Esophagus squamous epithelium (tissue), 5 donors: ENCODE measurements around the gene GALNT7. TPM values are rescaled to one million over a fixed set of nuclear protein-coding genes. Genes with fewer than 3 reads are reported as not detected.
A peak's percentile ranks its signal among the peaks of the same experiment; 100 is the strongest.

Experiments
- DNase-seq: peaks from one replicate; lab custom pipeline; 2025; lab: John Stamatoyannopoulos, UW
- H3K27ac ChIP-seq, 4 donors: fragments of 200-600 bp; sonication (generic); one replicate each; pipeline ENCODE4 v1.5.1; 2016 to 2019; ENCODE audit warnings: mild to moderate bottlenecking in 1 of 4
- H3K27me3 ChIP-seq, 4 donors: fragments of 200-600 bp; sonication (generic); 1 replicate in 3 of 4; 2 replicates in 1 of 4; pipeline versions ENCODE4 v1.5.1 to v1.6.0; 2017 to 2021; ENCODE audit warnings: antibody characterized with exemption in 1 of 4
- H3K36me3 ChIP-seq, 3 donors: fragments of 200-600 bp; sonication (generic); one replicate each; pipeline ENCODE4 v1.5.1; 2016 to 2019
- H3K4me1 ChIP-seq, 3 donors: fragments of 200-600 bp; sonication (generic); one replicate each; pipeline ENCODE4 v1.5.1; 2017 to 2019
- H3K4me3 ChIP-seq, 4 donors: fragments of 200-600 bp; sonication (generic); 1 replicate in 3 of 4; 2 replicates in 1 of 4; pipeline ENCODE4 v1.5.1; 2016 to 2019; ENCODE audit warnings: mild to moderate bottlenecking in 2 of 4, moderate library complexity in 1 of 4
- H3K9me3 ChIP-seq, 3 donors: fragments of 200-600 bp; sonication (generic); one replicate each; pipeline ENCODE4 v1.5.1; 2016 to 2019
- CTCF ChIP-seq, 6 experiments: fragments of 450-650 bp in 4 of 6; fragments of 200-600 bp in 2 of 6; sonication (generic) in 2 of 6; IDR thresholded peaks; one replicate each; pipeline ENCODE4 v1.5.1; 2016 to 2019; ENCODE audit warnings: antibody characterized with exemption in 6 of 6, mild to moderate bottlenecking in 4 of 6, moderate library complexity in 4 of 6
- POLR2A ChIP-seq, 4 donors: fragments of 450-650 bp; IDR thresholded peaks; one replicate each; pipeline ENCODE4 v1.6.1; 2017; ENCODE audit warnings: antibody characterized with exemption in 4 of 4, mild to moderate bottlenecking in 4 of 4, moderate library complexity in 3 of 4
- WGBS, 2 donors: methylation state at CpG; one replicate each; pipeline ENCODE4 v1.1.5; 2018; 5-methylcytosine and 5-hydroxymethylcytosine counted together
- intact Hi-C: fragments of 100-400 bp; cut with DNase I; formaldehyde crosslinking; loops from one replicate; pipeline ENCODE4 v1.15.0; 2022
- total RNA-seq, 4 donors: library from RNA; depleted of rRNA; stranded (reverse); fragments of >200 nt; gene quantifications; one replicate each; pipeline ENCODE4 v1.1.0, GENCODE V29; 2016
- donor health status: DM: yes; HTN: yes; CAD: no.

The GALNT7 gene
- total RNA-seq, 4 donors from 2014 or later = 17.9 to 33.8 (median 23.6) TPM

GRCh38 chr4:173185847-173186510 is 17.4 kb downstream of the GALNT7 start:
- Histone ChIP-seq H3K36me3 (no peaks in the 10 kb centered on the region), H3K4me3 (no peak overlapping the region), H3K27ac (no peak overlapping the region), H3K27me3 (no peaks in the 10 kb centered on the region), H3K4me1 (peaks cover 0 to 24% (median 4%) of the 10 kb centered on the region in 3 donors), H3K9me3 (no peaks in the 10 kb centered on the region)
- intact Hi-C loops = no loop called here
- WGBS, 2 donors = 63% methylated on average over 5 of the region's 5 CpGs
- no peak for TF ChIP-seq POLR2A (IDR thresholded peaks at IDR 0.05)
- TF ChIP-seq CTCF (IDR thresholded peaks at IDR 0.05) = no peak
- DNase-seq = no peak

- Histone ChIP-seq H3K4me1 (peaks cover 6 to 29% (median 9%) of the 10 kb centered on the region in 3 donors), H3K36me3 (no peaks in the 10 kb centered on the region), H3K27me3 (no peaks in the 10 kb centered on the region), H3K27ac (no peak overlapping the region), H3K4me3 (no peak overlapping the region), H3K9me3 (no peaks in the 10 kb centered on the region)
- DNase-seq = no peak
- WGBS, 2 donors = 94 to 95% methylated on average over 1 of the region's 1 CpG
- intact Hi-C loops = no loop called here
- TF ChIP-seq POLR2A (IDR thresholded peaks at IDR 0.05) (no peak), CTCF (IDR thresholded peaks at IDR 0.05) (no peak)
These were observed 19.1 kb downstream of the GALNT7 start for GRCh38 chr4:173187732-173188131.

- Histone ChIP-seq H3K27ac (no peak overlapping the region), H3K36me3 (no peaks in the 10 kb centered on the region), H3K4me3 (no peak overlapping the region), H3K27me3 (no peaks in the 10 kb centered on the region), H3K4me1 (peaks cover 6 to 30% (median 9%) of the 10 kb centered on the region in 3 donors), H3K9me3 (no peaks in the 10 kb centered on the region)
- DNase-seq = no peak
- TF ChIP-seq POLR2A (IDR thresholded peaks at IDR 0.05) = no peak
- TF ChIP-seq CTCF (IDR thresholded peaks at IDR 0.05) = no peak
- intact Hi-C loops = no loop called here
- 69 to 74% methylated on average over 7 of the region's 7 CpGs for WGBS, 2 donors
These were observed 20.0 kb downstream of the GALNT7 start for GRCh38 chr4:173188648-173189047.

- H3K27me3 ChIP-seq = no peaks in the 10 kb centered on the region
- H3K36me3 ChIP-seq = no peaks in the 10 kb centered on the region
- peaks cover 6 to 30% (median 9%) of the 10 kb centered on the region in 3 donors for H3K4me1 ChIP-seq
- intact Hi-C loops = no loop called here
- DNase-seq = no peak
- H3K27ac ChIP-seq = no peak overlapping the region
- H3K4me3 ChIP-seq = no peak overlapping the region
- H3K9me3 ChIP-seq = no peaks in the 10 kb centered on the region
- 86 to 89% methylated on average over 4 of the region's 4 CpGs for WGBS, 2 donors
- TF ChIP-seq CTCF (IDR thresholded peaks at IDR 0.05) = no peak
- no peak for TF ChIP-seq POLR2A (IDR thresholded peaks at IDR 0.05)
These were observed 20.6 kb downstream of the GALNT7 start for GRCh38 chr4:173189117-173189693.

- no peaks in the 10 kb centered on the region for H3K27me3 ChIP-seq
- DNase-seq = no peak
- TF ChIP-seq POLR2A (IDR thresholded peaks at IDR 0.05) (no peak), CTCF (IDR thresholded peaks at IDR 0.05) (no peak)
- H3K9me3 ChIP-seq = no peaks in the 10 kb centered on the region
- H3K27ac ChIP-seq = peak overlapping the region in 3 of 4 donors; percentile 13 to 53 (median 38)
- no peaks in the 10 kb centered on the region for H3K36me3 ChIP-seq
- H3K4me3 ChIP-seq = no peak overlapping the region
- peaks cover 5 to 26% (median 6%) of the 10 kb centered on the region in 3 donors for H3K4me1 ChIP-seq
- 24 to 34% methylated on average over 3 of the region's 3 CpGs for WGBS, 2 donors
- intact Hi-C loops = no loop called here
These were observed 23.0 kb downstream of the GALNT7 start for GRCh38 chr4:173191623-173192041.
